Activated T-cell treated with anti-CD3 and anti-CD28 coated beads, Interleukin-2, amount 50 U/mL, for 4 hours (primary cell): Measurements from ENCODE around the gene XPNPEP1. TPM values are rescaled to one million over a fixed set of nuclear protein-coding genes. Genes with fewer than 3 reads are reported as not detected.

Experiments
- ATAC-seq, 2 donors: fragments of 200-7000 bp; cut with Tn5 transposase; one replicate each; pipeline ENCODE4 v1.10.0; 2021
- DNase-seq: peaks from one replicate; pipeline ENCODE4 v3.0.0-alpha.2; 2020
- H3K27me3 Mint-ChIP-seq: one replicate; pipeline ENCODE4 v1.8.0; 2021; ENCODE audit warnings: low read depth, mixed read lengths
- H3K36me3 Mint-ChIP-seq: one replicate; pipeline ENCODE4 v1.8.0; 2022; ENCODE audit warnings: mixed read lengths; ENCODE audit not compliant: insufficient read depth
- H3K4me1 Mint-ChIP-seq: one replicate; pipeline ENCODE4 v1.8.0; 2021; ENCODE audit warnings: low read depth, mixed read lengths
- H3K4me3 Mint-ChIP-seq: one replicate; pipeline ENCODE4 v1.8.0; 2021; ENCODE audit warnings: mild to moderate bottlenecking, moderate library complexity, mixed read lengths
- H3K9me3 Mint-ChIP-seq: one replicate; pipeline ENCODE4 v1.8.0; 2021; ENCODE audit warnings: mixed read lengths
- total RNA-seq, 3 donors: library from RNA; stranded (reverse); gene quantifications; one replicate each; pipeline ENCODE4 v1.2.1, GENCODE V29; 2021

Gene XPNPEP1
- total RNA-seq, 3 donors from 2014 or later = 57.0 to 62.6 (median 62.4) TPM

- ATAC-seq = no peak
- no peak for DNase-seq
- Mint-ChIP-seq H3K27me3 (no peaks in the 10 kb centered on the region), H3K4me1 (peaks cover 48% of the 10 kb centered on the region), H3K4me3 (no peak overlapping the region), H3K9me3 (no peaks in the 10 kb centered on the region), H3K36me3 (no peaks in the 10 kb centered on the region)
Measured at GRCh38 chr10:109939315-109939961, 16.1 kb upstream of the XPNPEP1 start.

DNA sequence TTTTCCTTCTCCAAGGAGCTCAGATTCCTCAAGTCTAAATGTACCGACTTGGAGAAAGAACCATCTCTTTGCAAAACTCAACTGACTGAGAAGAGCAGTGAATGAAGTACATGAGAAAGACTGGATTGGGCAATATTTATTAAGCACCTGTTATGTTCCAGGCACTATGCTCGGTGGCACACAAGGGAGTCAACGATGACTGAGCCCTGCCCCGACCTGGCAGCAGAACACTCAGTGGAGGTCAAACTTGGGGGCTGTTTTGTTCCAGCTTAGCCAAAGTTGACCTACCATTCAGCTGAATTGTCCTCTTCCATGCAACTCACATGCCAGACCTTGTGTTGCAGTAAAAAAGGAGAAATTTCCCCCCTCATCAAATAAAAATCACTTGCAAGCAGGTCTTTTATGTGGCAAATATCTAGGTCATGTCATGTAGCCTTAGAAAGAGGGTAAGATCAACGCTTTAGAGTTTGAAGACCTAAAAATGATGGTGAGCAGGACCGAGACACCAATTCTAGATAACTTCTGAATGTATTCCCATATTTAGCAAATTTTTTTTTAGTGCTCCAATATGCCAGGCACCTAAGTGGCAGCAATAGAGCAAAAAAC lies 14.3 kb upstream of the XPNPEP1 start:
- ATAC-seq = no peak
- H3K36me3 Mint-ChIP-seq = no peaks in the 10 kb centered on the region
- no peak overlapping the region for H3K4me3 Mint-ChIP-seq
- peaks cover 64% of the 10 kb centered on the region for H3K4me1 Mint-ChIP-seq
- no peaks in the 10 kb centered on the region for H3K27me3 Mint-ChIP-seq
- no peak for DNase-seq
- H3K9me3 Mint-ChIP-seq = no peaks in the 10 kb centered on the region

DNA sequence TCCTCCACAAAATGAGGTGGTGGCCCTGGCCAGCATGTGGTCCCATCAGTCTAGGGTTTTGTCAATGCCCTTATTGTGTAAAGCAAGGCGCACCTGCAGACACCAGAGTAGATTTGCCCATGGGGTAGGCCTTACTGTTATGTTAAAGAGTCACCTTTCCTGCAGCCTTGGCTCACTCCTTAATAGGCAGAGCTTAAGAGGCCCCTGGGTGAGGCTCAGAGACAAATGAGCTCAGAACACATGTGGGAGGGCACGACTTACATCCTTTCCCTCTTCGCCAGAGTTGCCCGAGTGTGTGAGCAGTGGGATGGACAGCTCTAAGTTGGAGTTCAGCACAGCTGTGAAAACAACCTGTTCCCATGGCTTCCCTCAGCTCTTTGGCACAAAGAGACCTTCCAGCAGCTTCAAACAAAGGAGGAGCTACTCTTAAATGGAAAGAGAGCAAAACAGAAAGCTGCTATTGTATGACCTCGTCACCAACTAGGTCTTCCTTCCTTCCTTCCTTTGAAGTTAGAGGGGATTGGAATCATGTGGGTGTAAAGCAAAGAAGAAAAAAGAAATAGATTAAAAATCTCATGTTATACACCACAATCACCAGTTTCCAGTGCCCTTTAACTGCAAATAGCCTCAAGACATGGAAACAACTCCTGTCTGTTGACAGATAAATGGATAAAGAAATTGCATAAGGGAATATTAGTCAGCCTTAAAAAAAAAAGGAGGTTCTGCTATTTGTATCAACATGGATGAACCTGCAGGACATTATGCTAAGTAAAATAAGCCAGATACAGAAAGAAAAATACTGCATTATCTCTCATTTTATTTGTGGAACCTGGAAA lies 11.9 kb upstream of the XPNPEP1 start:
- H3K36me3 Mint-ChIP-seq = no peaks in the 10 kb centered on the region
- H3K27me3 Mint-ChIP-seq = no peaks in the 10 kb centered on the region
- H3K9me3 Mint-ChIP-seq = no peaks in the 10 kb centered on the region
- peaks cover 65% of the 10 kb centered on the region for H3K4me1 Mint-ChIP-seq
- no peak for DNase-seq
- ATAC-seq = peak; percentile 65 to 74
- H3K4me3 Mint-ChIP-seq = peak overlapping the region; percentile 67

DNA sequence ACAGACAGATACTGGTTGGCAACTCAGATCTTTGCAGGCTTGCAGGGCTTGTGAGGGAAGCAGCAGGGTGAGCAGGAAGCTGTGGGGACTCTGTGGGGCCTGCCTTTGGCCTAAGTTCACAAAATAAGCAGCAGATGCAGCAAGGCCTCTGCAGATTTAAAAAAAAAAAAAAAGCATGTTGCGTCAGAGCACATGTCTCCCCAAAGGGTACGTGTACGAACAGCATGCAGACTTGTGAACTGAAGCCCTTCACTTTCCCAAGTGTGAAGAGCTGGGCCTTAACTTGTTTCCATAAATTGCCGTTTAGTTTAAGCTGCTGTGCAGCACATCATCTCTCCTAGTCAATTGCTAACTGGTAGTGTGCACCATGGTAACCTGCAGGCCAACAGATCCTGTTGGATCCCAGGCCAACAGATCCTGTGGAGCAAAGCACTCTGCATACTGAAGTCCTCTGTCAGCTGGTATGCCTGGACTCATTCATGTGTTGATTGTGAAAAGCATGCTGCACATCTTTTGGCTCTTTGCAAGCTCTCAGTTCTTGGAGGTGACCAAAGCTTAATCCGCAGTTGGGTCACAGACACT lies 10.8 kb upstream of the XPNPEP1 start:
- Mint-ChIP-seq H3K36me3 (no peaks in the 10 kb centered on the region), H3K4me1 (peaks cover 58% of the 10 kb centered on the region), H3K27me3 (no peaks in the 10 kb centered on the region), H3K4me3 (no peak overlapping the region), H3K9me3 (no peaks in the 10 kb centered on the region)
- no peak for DNase-seq
- peak; percentile 29 to 36 for ATAC-seq

GRCh38 chr10:109932968-109933367 lies 9.7 kb upstream of the XPNPEP1 start:
- no peak overlapping the region for H3K4me3 Mint-ChIP-seq
- H3K27me3 Mint-ChIP-seq = no peaks in the 10 kb centered on the region
- no peak for ATAC-seq
- H3K4me1 Mint-ChIP-seq = peaks cover 50% of the 10 kb centered on the region
- H3K36me3 Mint-ChIP-seq = no peaks in the 10 kb centered on the region
- H3K9me3 Mint-ChIP-seq = no peaks in the 10 kb centered on the region
- no peak for DNase-seq

DNA sequence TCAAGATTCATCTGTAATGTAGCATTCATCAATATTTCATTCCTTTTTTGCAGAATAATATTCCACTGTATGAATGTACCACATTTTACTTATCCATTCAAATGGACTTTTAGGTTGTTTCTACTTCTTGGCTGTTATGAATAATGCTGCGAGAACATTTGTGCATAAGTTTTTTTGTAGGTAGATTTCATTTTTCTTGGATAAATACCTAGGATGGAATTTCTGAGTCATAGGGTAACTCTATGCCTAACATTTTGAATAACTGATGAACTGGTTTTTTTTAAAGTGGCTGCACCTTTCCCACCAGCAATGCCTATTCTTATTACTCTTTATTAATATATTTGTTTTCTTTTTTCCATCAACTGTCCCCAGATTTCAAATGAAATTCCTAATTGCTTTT lies 9.1 kb upstream of the XPNPEP1 start:
- Mint-ChIP-seq H3K4me3 (no peak overlapping the region), H3K36me3 (no peaks in the 10 kb centered on the region), H3K9me3 (no peaks in the 10 kb centered on the region), H3K27me3 (no peaks in the 10 kb centered on the region), H3K4me1 (peaks cover 44% of the 10 kb centered on the region)
- ATAC-seq (no peak), DNase-seq (no peak)

DNA sequence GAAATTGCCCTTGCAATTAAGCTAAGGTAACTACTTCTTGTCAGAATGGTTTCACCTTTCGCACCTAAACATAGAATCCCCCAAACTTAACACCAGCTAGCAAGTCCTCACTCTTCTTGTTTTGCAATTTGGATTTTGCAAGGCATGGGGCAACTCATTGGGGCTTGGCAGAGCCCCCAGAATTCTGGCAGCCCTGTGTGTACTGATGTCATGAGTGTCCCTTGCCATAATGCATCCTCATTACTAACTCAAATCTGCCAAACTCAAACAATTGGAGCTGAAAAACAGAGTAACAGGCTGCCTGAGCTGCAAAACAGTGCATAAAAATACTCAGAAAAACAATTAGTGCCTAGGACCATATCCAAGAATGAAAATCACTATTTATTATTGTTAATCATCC lies 7.9 kb upstream of the XPNPEP1 start:
- H3K4me3 Mint-ChIP-seq = no peak overlapping the region

DNA sequence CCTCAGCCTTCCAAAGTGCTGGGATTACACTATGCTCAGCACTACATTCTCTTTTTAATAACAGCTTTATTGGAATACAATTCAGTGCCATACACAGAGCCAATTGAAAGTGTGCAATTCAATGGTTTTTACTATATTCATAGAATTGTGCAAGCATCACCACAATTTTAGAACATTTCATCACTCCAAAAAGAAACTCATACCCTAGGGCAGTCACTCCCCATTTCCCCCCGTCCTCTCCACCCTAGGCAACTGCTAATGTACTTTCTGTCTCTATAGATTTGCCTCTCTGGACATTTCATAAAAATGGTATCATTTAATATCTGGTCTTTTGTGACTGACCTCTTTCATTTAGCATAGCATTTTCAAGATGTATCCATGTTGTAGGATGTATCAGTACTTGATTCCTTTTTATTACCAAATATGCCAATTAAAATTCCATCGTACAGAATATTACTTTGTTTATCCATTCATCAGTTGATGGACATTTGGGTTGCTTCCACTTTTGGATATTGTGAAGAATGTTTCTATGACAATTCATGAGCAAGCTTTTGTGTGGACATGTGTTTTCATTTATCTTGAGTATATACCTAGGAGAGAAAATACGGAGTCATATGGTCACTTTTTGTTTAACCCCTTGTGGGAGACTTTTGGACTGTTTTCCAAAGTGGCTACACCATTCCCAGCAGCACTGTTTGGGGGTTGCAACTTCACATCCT lies 6.3 kb upstream of the XPNPEP1 start:
- no peak overlapping the region for H3K4me3 Mint-ChIP-seq
- DNase-seq (no peak), ATAC-seq (no peak)
- H3K4me1 Mint-ChIP-seq = peaks cover 21% of the 10 kb centered on the region
- H3K36me3 Mint-ChIP-seq = no peaks in the 10 kb centered on the region
- no peaks in the 10 kb centered on the region for H3K9me3 Mint-ChIP-seq
- no peaks in the 10 kb centered on the region for H3K27me3 Mint-ChIP-seq

More for the DNA sequence above, 7.9 kb upstream of the XPNPEP1 start:
- Mint-ChIP-seq H3K36me3 (no peaks in the 10 kb centered on the region), H3K4me1 (peaks cover 36% of the 10 kb centered on the region), H3K9me3 (no peaks in the 10 kb centered on the region), H3K27me3 (no peaks in the 10 kb centered on the region)
- DNase-seq (no peak), ATAC-seq (no peak)

DNA sequence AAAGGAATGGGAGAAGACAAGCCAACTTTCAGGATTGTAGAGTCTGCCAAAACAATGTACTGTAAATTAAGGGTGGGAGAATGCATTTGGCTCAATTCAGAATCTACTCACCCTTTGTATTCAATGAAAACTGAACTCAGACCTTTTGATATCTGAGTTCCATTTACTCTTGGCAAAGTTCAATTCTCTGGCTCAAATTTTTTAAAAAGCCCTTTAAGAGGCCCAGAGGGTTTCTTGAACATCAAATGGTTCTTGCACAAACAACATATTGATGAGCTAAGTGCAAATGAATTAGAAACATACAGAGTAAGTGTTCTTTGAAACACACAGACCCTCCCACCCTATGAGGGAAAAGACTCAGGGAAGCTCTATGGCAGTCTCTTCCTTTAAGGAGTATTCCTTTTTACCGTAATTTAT lies 5.2 kb upstream of the XPNPEP1 start:
- no peaks in the 10 kb centered on the region for H3K9me3 Mint-ChIP-seq

GRCh38 chr10:109926825-109927224 lies 3.5 kb upstream of the XPNPEP1 start:
- ATAC-seq (no peak), DNase-seq (no peak)
- Mint-ChIP-seq H3K4me3 (no peak overlapping the region), H3K4me1 (peaks cover 19% of the 10 kb centered on the region), H3K9me3 (no peaks in the 10 kb centered on the region), H3K36me3 (no peaks in the 10 kb centered on the region), H3K27me3 (no peaks in the 10 kb centered on the region)

More for the DNA sequence above, 5.2 kb upstream of the XPNPEP1 start:
- Mint-ChIP-seq H3K4me1 (peaks cover 18% of the 10 kb centered on the region), H3K36me3 (no peaks in the 10 kb centered on the region), H3K4me3 (no peak overlapping the region), H3K27me3 (no peaks in the 10 kb centered on the region)
- DNase-seq (no peak), ATAC-seq (no peak)

- Mint-ChIP-seq H3K36me3 (peaks cover 3% of the 10 kb centered on the region), H3K27me3 (no peaks in the 10 kb centered on the region), H3K9me3 (no peaks in the 10 kb centered on the region), H3K4me3 (no peak overlapping the region), H3K4me1 (peaks cover 26% of the 10 kb centered on the region)
- ATAC-seq (no peak), DNase-seq (no peak)
Measured at GRCh38 chr10:109926061-109926745, 2.9 kb upstream of the XPNPEP1 start.

DNA sequence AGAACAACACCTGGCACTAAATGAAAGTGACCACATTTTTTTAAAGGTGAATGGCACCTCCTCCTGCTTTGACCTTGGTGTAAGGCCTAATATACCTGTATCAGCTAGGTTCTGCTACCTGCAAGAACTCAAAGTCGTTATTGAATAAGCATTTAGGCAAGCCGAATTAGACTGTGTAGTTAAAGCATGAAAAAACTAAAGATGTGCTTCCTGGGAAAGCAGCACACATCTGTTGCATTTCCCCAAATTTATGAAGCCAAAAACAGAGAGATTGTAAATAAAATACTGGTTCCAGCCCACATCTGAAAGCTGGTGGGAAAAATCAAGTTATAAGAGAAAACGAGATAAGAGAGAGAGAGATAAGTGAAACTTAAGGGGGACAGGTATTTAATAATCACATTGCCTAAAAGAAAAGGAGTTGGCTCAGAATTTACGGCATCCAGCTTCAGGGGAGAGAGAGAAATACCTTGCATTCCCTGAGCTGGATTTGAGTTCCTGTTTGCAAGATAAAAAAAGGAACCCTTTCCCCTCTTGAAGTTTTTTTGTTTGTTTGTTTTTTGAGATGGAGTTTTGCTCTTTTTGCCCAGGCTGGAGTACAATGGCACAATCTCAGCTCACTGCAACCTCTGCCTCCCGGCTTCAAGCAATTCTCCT lies 1.8 kb upstream of the XPNPEP1 start:
- ATAC-seq = no peak
- Mint-ChIP-seq H3K27me3 (no peaks in the 10 kb centered on the region), H3K36me3 (peaks cover 3% of the 10 kb centered on the region), H3K4me3 (no peak overlapping the region), H3K4me1 (peaks cover 37% of the 10 kb centered on the region), H3K9me3 (no peaks in the 10 kb centered on the region)
- no peak for DNase-seq

DNA sequence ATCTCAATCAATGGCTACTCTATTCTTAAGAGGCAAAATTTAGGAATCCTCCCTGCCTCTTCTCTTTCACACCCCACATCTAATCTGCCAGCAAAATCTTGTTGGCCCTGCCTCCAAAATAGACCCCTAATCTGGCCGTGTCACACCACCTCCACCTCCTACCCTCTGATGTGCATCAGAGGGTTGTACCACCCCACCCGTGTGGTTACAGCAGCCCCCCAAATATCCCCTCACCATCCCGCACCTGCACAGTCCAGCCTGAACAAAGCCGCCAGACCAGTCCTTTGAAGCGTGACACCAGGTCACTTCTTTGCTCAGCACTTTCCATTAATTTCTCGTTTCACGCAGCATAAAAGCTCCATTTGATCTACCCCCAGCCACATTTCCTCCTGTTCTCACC lies 776 bp upstream of the XPNPEP1 start:
- no peaks in the 10 kb centered on the region for H3K9me3 Mint-ChIP-seq
- no peak for DNase-seq
- ATAC-seq = no peak
- peaks cover 47% of the 10 kb centered on the region for H3K4me1 Mint-ChIP-seq
- H3K27me3 Mint-ChIP-seq = no peaks in the 10 kb centered on the region
- H3K36me3 Mint-ChIP-seq = peaks cover 3% of the 10 kb centered on the region
- peak overlapping the region; percentile 73 for H3K4me3 Mint-ChIP-seq
